HT1080 (cell line): ENCODE measurements around the gene RTL1. TPM values are rescaled to one million over a fixed set of nuclear protein-coding genes. Genes with fewer than 3 reads are reported as not detected.

Experiments
- DNase-seq: peaks from one replicate; pipeline ENCODE4 v3.0.0-alpha.2; 2015; ENCODE audit warnings: low read depth
- total RNA-seq: library from RNA; depleted of rRNA; stranded (reverse); fragments of >200 nt; shearing (Covaris generic); gene quantifications from 2 replicates; pipeline ENCODE4 v1.2.3, GENCODE V29; 2014

Gene RTL1
- total RNA-seq, 1 experiment from 2014 or later: 0.16 TPM

DNA sequence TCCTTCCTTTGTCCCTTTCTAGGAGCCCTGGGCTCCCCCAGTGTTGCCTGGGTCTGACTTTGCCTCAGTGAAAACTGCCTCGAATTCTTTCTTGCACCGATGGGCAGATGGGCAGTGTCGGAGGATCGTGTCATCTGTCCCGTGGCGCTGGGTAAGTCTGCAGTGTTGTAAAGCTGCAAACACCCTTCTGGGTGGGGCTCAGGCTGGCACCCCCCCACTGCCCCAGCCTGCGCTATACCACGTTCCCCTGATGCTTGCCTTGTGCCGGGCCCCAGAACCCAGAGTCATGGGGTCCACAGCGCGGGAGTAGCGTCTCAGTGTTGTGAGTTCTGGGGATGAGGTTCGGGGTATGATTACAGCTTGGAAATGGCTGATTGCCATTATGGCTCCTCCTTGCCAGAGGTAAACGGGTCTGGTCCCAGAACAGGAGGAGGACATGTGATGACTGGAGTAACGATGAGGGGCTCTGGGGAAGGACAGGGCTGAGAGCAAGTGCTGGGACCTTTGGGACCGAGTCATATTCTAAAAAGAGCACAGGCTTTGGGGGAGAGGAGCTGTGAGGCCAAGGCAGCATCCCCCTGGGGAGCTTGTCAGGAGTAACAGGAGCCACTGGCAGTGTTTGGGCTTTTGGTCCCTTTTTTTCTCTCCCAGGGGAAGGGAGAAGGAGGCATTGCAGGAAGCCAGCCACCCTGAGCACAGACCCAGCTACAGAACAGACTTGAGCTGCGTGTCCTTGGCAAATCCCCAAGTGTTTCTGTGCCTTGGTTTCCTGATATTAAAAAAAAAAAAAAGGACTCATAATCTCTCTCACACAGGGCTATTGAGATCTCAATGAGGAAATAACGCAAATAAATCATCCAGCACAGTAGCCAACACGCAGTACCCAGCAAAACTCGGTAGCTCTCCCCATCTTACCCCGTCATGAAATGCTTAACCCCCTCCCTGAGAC is 4.3 kb downstream of the RTL1 start:
- DNase-seq: no peak

DNA sequence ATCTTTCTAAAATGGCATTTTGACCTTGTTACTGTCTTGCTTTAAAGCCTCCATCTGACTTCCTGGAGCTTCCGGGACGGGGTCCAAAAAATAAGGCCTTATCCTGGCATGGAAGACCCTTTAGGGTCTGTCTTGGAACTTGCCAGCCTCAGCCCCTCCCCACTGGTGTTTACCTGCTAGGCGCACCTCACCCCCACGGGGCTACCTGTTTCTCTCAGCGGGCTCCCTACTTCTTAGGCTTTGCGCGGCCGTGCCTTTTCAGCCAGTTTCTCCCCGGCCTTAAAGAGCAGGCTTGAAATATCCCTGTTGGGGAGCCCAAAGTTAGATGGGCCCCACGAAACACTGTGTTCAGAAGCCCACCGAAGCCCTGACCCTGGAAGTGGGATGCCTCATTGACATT is 5.1 kb downstream of the RTL1 start:
- no peak for DNase-seq

DNA sequence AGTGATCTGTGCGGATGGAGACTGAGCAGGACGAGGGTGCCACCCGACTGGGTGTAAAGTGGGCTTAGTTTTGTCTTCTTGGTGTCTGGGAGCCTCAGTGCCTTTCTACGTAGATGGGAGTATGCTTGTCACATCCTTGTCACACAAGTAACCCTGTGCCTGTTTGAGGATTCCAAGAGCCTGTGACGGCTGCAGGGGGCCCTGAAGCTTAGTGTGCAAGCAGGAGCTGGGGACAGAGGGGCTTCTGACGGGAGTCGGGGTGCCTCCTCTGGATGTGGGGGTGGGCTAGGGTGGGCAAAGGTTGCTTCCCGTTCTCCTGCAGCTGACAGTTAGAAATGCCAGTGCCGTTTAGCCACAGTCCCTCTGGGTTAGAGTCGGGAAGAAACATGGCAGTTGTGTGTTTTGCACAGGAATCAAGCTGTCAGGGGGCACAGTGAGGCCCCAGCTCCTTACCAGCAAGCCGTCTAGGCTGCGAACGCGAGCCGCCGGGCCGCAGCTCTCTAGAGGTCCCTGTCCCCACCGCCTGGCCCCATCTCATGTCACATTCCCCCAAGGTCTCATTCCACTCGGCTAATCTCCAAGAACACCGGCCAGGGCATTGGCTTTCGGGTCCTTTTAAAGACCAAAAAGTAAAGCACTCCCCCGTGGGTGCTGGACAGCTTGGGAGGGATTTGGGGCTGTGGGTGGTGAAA is 7.0 kb downstream of the RTL1 start:
- no peak for DNase-seq

DNA sequence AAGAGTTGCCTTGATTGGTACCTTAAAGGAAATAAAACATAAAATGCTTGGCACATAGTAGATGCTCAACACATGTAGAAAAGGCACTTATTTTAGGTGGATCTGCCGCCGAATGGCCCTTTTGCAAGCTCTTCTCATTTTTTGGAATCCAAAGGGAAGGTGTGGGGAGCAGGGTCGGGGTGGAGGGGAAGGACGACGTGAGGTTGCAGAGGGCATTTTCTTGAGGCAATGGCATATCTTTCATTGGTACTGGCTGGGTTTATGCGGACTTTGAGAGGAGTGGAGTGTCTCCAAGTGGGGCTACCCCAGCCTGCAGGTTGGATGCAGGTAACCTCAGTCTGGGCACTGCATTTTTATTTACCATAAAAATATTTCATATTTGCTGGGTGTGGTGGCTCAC is 8.1 kb downstream of the RTL1 start:
- DNase-seq: no peak

DNA sequence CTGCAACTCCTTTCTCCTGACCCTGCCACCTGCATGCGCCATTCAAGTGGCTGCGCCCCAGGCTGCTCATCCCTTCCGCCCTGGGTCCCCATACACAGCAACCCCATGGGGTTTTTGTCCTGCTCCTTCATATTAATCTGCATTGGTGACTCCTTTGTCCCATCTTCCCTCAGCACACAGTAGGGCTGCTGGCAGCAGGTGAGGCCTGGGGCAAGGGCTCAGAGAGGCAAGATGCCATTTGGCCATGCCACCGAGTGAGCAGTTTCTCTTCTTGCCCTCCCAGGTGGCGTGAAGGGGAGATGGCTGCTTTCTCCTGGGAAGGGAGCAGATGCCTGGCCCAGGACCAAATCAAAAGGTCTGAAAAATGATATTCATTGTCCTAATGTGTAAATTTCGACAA is 9.1 kb downstream of the RTL1 start:
- DNase-seq: no peak

DNA sequence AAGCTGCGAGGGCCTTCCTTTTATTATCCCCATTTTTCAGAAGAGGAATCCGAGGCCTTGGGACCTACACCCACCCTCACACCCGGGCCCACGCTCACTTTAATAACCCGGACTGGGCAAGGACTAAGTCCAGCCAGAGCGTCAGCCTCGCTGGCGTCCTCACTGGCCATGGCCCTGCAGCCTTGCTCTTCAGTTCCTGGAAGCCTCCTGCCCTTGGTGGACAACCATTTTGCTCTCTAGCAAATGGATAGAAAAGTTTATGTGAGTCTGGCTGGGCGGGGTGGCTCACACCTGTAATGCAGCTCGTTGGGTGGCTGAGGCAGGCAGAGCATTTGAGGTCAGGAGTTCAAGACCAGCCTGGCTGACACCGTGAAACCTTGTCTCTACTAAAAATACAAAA is 9.8 kb downstream of the RTL1 start:
- DNase-seq: no peak

DNA sequence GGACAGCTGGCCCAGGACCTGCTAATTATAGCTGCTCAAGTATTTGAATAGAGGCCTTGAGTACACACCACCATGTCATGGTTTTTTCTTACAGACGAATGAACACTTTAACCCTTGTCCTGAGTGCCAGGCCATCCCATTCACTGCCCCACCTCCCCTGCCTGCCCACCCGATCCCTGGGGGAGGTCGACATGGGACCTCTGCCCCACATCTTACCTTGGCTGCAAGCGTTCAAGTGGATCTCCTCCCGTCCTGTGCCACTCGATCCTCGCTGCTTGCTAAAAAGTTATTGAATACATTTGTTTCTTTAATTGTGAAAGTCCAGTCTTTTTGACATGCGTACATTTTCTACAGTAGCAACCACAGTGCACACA is 10.3 kb downstream of the RTL1 start:
- no peak for DNase-seq

DNA sequence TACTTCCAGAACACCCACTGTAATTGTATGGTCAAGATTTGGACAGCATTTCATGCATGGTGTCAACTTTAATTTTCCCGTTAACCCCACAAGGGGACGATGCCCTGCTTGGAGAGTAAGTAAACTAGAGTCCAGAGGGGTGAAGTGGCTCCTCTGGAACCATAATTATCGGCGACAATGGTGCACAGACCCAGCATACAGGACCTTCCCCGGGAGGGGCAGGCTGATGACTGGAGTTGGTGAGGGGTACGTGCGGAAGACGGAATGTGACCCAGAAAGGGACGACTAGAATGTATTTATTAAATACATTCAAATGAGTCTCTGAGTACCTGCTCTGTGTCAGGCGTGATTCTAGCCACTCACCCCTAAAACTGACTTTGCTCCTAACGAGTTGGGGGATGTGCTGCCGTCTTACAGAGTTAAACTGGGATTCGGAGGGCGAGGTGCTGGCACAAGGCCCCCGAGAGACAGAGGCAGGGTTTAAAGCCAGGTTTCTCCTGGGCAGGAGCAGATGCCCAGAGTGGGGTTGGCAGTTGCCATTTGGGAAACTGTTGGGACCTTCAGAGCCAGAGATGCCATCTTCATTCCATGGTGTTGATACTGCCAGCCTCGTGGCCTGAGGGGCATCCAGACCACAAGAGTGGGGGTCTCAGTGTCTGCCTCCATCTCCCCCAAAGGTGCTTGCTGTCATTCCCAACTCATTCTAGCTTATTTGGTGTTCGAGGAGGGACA is 10.9 kb downstream of the RTL1 start:
- DNase-seq: no peak

DNA sequence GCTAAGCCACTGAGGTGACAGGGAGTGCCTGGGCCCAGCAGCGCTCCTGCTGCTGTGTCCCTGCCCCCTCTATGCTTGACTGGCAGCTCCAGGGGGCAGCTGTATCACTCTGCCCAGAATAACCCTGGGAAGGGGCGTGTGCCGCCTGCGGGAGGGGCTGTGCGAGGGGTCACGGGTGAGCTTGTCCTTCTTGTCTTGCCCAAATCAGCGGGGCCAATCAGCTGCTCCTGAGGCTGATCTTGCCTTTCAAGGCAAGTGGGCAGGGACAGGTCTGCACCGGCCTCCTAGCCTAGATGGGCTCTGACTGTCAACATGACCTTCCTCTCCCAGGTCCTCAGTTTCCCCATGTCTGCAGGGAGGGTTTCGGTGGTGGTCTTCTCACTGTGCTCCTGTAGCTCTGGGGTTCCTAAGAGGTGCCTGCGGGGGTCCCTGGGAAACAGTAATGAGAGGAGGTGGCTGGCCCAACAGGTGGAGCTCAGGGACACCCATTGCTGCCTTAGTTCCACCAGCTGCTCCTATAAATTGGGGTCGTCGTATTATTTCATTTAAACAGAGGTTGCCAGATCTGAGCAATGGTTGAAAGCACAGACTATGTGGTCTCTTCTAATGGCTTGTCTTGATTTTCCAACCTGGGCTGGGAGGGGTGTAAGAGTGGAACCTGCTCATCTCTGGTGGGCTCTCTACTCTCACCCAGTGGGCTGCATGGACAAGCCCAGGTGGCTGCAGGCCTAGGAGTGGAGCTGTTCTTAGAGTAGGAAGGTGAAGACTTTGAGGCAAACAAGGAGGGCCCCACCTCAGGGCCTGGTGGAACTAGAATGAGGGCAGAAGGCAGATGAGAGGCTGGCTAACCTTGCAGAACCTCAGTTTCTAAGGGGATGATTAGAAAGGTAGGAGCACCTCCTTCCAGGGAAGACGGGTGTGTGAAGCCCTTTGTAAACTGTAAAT is 11.7 kb downstream of the RTL1 start:
- no peak for DNase-seq

DNA sequence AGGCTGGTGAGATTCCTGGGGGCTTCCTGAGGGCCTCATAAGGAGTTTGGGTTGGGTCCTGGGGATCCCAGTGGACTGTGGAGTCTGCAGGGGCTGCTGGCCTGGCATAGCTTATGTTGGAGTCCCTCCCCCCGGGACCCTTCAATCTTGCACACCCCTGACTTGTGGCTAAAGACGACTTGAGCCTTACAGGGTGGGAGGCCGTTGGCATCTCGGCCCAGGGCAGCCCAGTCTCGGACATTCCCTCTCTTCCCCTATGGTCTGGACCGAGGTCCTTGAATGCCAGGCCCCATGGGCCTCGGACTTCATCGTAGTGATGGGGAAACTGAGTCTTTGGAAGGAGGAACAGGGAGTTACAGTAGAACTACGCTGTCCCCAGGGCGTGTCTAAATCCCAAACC is 12.5 kb downstream of the RTL1 start:
- DNase-seq: no peak

DNA sequence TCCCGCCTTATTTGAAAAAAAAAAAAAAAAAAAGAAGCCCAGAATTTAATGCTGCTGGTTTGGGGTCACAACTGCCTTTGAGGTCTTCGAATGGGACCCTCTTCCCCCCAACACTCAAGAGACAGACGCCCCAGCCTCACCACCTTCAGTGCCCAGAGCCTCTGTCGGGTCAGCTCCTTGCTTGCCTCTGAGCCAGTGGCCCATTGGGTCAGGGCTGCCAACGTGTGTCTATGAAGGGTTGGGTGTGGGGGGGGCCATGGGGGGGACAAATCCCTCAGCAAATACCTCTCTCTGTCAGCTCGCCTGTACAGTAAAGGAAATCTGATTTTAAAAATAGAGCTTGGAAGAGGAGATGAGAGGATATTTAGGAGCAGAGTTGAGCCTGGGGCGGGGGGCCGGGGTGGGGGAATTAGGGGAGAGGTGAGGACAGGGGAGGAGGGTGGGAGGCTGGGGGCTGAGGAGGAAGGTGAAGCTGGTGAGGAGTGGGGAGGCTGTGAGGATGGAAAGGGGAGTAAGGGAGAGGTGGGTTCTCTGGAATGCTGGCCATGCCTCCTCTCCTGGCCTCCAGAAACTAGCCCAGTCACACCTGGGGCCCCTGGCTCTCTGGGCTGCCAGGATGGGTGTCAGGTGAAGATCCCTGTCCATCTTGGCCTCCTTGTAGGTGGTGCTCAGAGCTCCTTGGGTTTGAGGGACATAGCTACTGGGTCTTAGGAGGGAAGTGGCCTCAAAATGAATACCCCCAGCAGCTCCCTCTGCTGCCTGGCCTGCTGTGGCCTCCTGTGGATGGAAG is 13.3 kb downstream of the RTL1 start:
- DNase-seq: no peak

DNA sequence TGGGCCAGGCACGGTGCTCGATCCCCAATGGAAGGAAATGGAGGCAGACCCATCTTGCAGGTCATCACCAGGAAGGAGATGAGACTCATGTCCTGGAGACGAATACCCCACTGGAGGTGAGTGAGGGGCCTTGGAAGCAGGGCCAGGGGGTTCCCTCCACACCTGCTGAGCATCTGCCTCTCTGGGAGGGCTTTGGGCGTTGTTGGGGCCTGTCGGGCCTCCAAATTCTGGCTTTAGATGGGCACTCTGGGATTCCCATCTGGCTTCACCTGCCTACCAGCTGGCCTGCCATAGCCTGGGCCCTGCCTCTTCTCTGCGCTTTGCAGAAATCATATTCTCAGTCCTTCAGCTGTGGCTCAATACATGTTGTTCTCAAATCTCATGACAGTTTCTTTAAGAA is 13.9 kb downstream of the RTL1 start:
- DNase-seq: no peak

DNA sequence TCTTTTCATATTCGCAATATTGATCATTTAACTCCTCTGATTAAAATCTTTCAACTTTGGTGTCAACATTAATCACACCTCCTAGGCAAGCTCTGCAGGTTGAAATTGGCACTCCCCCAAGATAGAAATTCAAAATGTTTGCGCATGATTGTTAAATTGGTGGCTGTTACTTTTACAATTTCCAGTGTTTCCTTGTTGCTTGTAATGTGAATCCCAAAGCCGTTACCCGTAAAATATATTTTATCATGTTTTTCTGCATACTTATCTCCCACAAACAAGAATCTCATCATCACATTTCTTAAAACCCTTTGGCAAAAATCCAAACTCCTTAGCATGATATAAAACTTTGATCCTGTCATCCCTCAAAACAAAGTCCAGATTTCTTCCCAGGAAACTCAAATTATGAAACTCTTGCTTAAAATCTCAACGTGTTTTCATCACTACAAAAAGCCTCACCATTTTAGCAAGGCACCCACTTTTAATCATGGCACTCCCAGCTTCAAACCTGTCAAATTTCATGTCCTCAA is 14.7 kb downstream of the RTL1 start:
- no peak for DNase-seq

DNA sequence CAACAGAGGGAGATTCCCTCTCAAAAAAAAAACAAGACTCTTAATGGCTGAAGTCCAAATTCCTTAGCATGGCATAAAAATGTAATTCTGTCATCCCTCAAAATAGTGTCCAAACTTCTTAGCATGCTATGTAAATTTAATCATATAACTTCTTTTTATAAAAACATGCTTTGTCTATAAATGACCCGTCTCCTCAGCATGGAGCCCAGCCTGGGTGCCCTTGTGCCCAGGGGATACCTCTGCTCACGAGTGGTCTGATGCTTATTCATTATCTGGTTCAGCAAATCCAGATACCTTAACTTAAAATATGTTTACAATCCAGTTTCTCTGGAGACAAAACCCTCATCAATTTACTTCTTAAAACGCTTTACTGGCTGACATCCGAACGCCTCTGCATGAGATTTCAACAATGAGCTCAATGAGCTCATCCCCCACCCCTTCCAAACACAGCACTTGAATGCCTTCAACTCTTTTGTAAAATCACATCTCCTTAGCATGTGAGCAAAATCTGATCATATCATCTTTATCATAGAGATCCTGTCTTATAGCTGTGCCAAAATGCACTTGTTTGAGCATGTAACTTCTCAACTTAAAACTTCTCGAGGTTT is 15.7 kb downstream of the RTL1 start:
- no peak for DNase-seq

DNA sequence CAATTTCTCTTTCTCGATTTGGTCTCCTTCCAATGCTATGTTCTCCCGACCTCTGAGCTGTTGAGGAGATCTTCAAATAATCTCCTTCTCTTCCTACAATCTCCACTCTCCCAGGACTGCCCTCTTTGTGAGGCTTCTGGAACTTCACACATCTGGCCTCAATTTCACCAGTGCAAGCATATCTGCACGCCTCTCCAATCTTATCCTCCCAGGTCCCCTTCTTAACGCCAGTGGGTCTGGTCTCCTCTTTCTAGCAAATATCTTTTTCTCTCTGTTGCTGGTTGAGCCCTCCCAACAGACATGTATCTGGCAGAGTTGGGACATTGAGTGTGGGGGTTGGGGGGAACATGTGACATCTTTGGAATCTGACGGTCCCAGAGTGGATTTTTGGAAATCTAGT is 17.9 kb downstream of the RTL1 start:
- no peak for DNase-seq

DNA sequence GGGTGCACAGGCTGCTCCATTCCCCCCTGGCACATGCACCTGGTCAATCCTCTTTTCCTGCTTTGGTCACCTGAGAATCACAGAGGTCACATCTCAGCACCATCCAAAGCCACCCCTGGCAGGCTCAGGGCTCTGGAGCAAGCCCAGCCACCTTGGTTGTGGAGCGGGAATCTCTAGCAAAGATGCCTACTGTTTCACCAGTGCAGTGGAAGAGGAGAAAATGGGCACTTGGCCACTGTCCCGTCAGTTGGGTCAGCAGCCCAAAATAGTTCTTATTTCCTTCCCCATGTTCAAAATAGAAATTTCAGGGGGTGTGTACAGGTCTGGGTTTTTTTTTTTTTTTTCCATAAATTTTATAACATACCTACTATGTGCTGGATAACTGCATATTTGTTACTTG is 18.3 kb downstream of the RTL1 start:
- DNase-seq: no peak

DNA sequence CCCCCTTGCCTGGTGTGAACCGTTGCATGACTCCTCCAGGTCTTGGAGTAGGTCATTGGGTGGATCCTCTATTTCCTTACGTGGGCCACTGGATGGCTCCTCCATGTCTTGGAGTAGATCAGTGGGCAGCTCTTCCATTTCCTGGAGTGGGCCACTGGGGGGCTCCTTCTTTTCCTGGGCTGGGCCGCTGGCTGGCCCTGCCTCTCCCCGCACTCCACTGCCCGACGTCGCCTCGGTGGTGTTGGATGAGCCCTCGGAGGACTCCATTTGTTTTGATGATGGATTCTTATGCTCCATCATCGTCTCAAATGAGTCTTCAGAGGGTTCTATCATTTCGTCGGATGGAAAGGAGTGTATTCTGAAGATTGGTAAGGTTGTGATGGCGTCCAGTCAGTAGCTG is 19.1 kb downstream of the RTL1 start:
- no peak for DNase-seq

DNA sequence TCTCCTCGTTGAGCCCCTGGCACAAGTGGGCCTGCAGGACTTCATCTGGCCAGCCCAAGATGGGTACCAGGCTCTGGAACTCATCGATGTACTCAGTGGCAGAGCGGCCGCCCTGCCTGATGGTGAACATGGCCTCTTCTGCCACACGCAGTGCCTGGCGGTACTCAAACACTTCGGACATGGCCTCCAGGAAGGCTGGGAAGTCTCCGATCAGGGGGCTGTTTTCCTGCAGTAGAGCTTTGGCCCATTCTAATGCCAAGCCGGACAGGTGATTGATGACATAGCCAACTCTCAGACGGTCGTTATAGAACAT is 19.8 kb downstream of the RTL1 start:
- no peak for DNase-seq

DNA sequence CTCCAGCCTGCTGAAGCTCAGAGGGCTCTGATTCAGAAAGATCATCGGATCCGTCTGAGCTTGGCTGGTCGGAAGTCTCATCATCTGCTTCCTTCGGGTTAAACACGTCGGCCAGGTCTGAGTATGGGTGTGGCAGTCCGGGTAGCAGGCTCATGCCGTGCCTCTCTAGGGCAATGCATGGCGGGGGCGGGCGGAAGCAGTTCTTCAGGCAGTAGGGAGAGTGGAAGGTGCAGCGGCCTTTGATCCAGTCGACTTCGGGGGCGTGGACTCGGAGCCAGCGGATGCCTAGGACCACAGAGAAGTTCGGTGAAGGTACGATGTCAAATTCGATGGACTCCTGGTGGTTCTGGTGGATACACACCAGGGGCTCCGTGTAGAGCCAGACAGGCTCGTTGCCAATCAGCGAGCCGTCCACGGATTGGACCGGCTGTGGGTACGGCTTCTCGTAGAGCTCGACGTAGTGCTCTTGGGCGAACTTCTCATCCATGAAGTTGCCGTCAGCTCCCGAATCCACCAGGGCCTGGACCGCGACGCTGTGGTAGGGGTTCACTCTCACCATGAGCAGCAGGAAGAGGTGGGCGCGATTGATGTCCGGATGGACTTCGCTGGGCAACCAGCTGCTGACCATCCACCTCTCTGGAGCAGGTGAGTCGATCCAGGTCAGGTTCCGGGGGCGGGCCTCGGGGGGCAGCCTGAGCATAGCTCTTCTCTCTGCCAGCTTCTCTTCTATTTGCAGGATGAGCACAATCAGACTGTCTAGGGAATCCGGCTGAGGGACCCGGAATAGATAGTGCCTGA is 20.3 kb downstream of the RTL1 start:
- DNase-seq: no peak
